Mesenchymal stem cell (in vitro differentiated cells and primary cell): ENCODE measurements around the gene AOPEP.

Experiments
- DNase-seq: peaks from one replicate; pipeline ENCODE4 v3.0.0-alpha.2; 2013
- H2AFZ ChIP-seq: one replicate; pipeline ENCODE4 v1.6.1; 2013; ENCODE audit warnings: low read depth, mild to moderate bottlenecking, control low read depth, inconsistent platforms, low read length, moderate library complexity
- H2AK5ac ChIP-seq: 2 replicates; pipeline ENCODE4 v1.6.1; 2013; ENCODE audit warnings: low read length, moderate library complexity, mild to moderate bottlenecking, inconsistent platforms; ENCODE audit not compliant: severe bottlenecking
- H2BK120ac ChIP-seq: one replicate; pipeline ENCODE4 v1.6.1; 2013; ENCODE audit warnings: low read depth, mild to moderate bottlenecking, inconsistent platforms, low read length, moderate library complexity
- H2BK12ac ChIP-seq, 2 experiments: one replicate each; pipeline ENCODE4 v1.6.1; 2013; ENCODE audit warnings: inconsistent platforms in 2 of 2, low read length in 2 of 2, mild to moderate bottlenecking in 2 of 2, moderate library complexity in 2 of 2, control low read depth in 1 of 2
- H2BK15ac ChIP-seq: one replicate; pipeline ENCODE4 v1.6.1; 2013; ENCODE audit warnings: mild to moderate bottlenecking, low read depth, inconsistent platforms; ENCODE audit not compliant: poor library complexity, severe bottlenecking
- H2BK5ac ChIP-seq: 2 replicates; pipeline ENCODE4 v1.6.1; 2013; ENCODE audit warnings: low read depth, mild to moderate bottlenecking, low read length, control low read depth, inconsistent platforms; ENCODE audit not compliant: poor library complexity, severe bottlenecking
- H3K14ac ChIP-seq, 2 experiments: one replicate each; pipeline ENCODE4 v1.6.1; 2013; ENCODE audit warnings: inconsistent platforms in 2 of 2, low read length in 2 of 2, control low read depth in 1 of 2, mild to moderate bottlenecking in 1 of 2, moderate library complexity in 1 of 2
- H3K18ac ChIP-seq, 2 experiments: one replicate each; pipeline ENCODE4 v1.6.1; 2013; ENCODE audit warnings: inconsistent platforms in 2 of 2, low read length in 2 of 2, control low read depth in 1 of 2, low read depth in 1 of 2, mild to moderate bottlenecking in 1 of 2
- H3K23ac ChIP-seq, 2 experiments: one replicate each; pipeline ENCODE4 v1.6.1; 2013; ENCODE audit warnings: inconsistent platforms in 2 of 2, low read length in 2 of 2, mild to moderate bottlenecking in 2 of 2, moderate library complexity in 2 of 2, control low read depth in 1 of 2
- H3K27ac ChIP-seq: 2 replicates; pipeline ENCODE4 v1.5.1; 2013; ENCODE audit warnings: mild to moderate bottlenecking, moderate library complexity, low read length, control low read depth, inconsistent platforms; ENCODE audit not compliant: poor library complexity, severe bottlenecking
- H3K27me3 ChIP-seq, 2 experiments: 2 replicates each; pipeline versions ENCODE4 v1.6.1 to v1.7.0; 2013; ENCODE audit warnings: low read length in 2 of 2, mild to moderate bottlenecking in 2 of 2, moderate library complexity in 2 of 2, control low read depth in 1 of 2, inconsistent platforms in 1 of 2; ENCODE audit not compliant: control insufficient read depth in 1 of 2, insufficient read depth in 1 of 2
- H3K36me3 ChIP-seq, 2 experiments: 2 replicates each; pipeline versions ENCODE4 v1.6.1 to v1.7.0; 2013; ENCODE audit warnings: low read length in 2 of 2, control low read depth in 1 of 2, inconsistent platforms in 1 of 2, low read depth in 1 of 2, mild to moderate bottlenecking in 1 of 2; ENCODE audit not compliant: insufficient read depth in 2 of 2, control insufficient read depth in 1 of 2
- H3K4ac ChIP-seq, 2 experiments: one replicate each; pipeline ENCODE4 v1.6.1; 2013; ENCODE audit warnings: inconsistent platforms in 2 of 2, low read length in 2 of 2, mild to moderate bottlenecking in 2 of 2, moderate library complexity in 2 of 2, control low read depth in 1 of 2, low read depth in 1 of 2
- H3K4me1 ChIP-seq: 2 replicates; pipeline ENCODE4 v1.6.1; 2013; ENCODE audit warnings: low read depth, low read length, control low read depth; ENCODE audit not compliant: control insufficient read depth, insufficient read depth
- H3K4me2 ChIP-seq: 2 replicates; pipeline ENCODE4 v1.6.1; 2013; ENCODE audit warnings: low read length, mild to moderate bottlenecking, inconsistent platforms; ENCODE audit not compliant: poor library complexity, severe bottlenecking
- H3K4me3 ChIP-seq, 2 experiments: 2 replicates each; pipeline versions ENCODE4 v1.5.1 to v1.7.0; 2013; ENCODE audit warnings: low read length in 2 of 2, mild to moderate bottlenecking in 2 of 2, control low read depth in 1 of 2, low read depth in 1 of 2; ENCODE audit not compliant: insufficient read depth in 1 of 2
- H3K79me1 ChIP-seq: replicated peaks from 2 replicates; pipeline ENCODE4 v1.6.1; 2013; ENCODE audit warnings: mild to moderate bottlenecking, control low read depth, low read length, inconsistent platforms; ENCODE audit not compliant: poor library complexity, severe bottlenecking
- H3K9ac ChIP-seq: 2 replicates; pipeline ENCODE4 v1.7.0; 2013; ENCODE audit warnings: mild to moderate bottlenecking, low read length, moderate library complexity
- H3K9me3 ChIP-seq: 2 replicates; pipeline ENCODE4 v1.7.0; 2013; ENCODE audit warnings: mild to moderate bottlenecking, low read length; ENCODE audit not compliant: control insufficient read depth
- H4K8ac ChIP-seq: one replicate; pipeline ENCODE4 v1.6.1; 2013; ENCODE audit warnings: inconsistent platforms, mild to moderate bottlenecking, low read length, moderate library complexity
- H4K91ac ChIP-seq: one replicate; pipeline ENCODE4 v1.6.1; 2013; ENCODE audit warnings: mild to moderate bottlenecking, low read length, inconsistent platforms
- WGBS: methylation state at CpG from one replicate; pipeline ENCODE4 v1.1.7; 2013; ENCODE audit warnings: mixed read lengths; 5-methylcytosine and 5-hydroxymethylcytosine counted together

AOPEP gene

DNA sequence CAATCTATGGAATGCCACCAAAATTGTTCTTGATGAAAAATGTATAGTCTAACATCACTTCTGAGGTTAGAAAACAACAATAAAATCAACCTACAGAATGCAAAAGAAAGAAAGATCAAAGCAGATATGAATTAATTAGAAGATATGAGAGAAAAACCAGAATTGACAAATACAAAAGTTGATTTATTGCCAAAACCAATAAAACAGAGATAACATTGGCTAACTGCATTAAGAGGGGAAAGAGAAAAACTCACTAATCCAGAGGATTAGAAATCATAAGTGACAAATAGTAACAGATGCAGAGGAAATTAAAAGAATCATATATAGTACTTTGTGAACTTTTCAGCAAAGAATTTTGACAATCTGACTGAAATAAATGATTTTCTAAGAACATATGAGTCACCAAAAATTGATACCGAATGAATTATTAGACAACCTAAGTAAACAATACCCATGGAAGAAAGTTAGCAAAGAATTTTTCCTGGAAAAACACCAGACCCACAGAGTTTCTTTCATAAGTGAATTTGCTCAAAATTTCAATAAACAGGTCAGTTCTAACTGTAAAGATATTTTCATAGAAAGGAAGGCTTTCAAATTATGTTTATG is 167.7 kb downstream of the AOPEP start:
- H3K18ac ChIP-seq: no peak overlapping the region
- H3K4me1 ChIP-seq: peaks cover 5% of the 10 kb centered on the region
- no peak overlapping the region for H3K4me3 ChIP-seq
- no peak overlapping the region for H3K9ac ChIP-seq
- no peak overlapping the region for H3K23ac ChIP-seq
- H3K27me3 ChIP-seq: no peaks in the 10 kb centered on the region
- no peak overlapping the region for H4K8ac ChIP-seq
- no peak overlapping the region for H2BK15ac ChIP-seq
- H3K79me1 ChIP-seq: peaks cover 9% of the 10 kb centered on the region
- no peak overlapping the region for H2AFZ ChIP-seq
- H3K36me3 ChIP-seq: peaks cover 0 to 2% of the 10 kb centered on the region in 2 experiments
- H3K27ac ChIP-seq: no peak overlapping the region
- WGBS: no CpG with 5 or more reads among the region's 1 CpG
- H3K4me2 ChIP-seq: no peak overlapping the region
- no peak overlapping the region for H2BK120ac ChIP-seq
- no peak overlapping the region for H2BK12ac ChIP-seq
- H4K91ac ChIP-seq: no peak overlapping the region
- H2AK5ac ChIP-seq: no peak overlapping the region
- no peak for DNase-seq
- no peak overlapping the region for H3K14ac ChIP-seq
- H3K9me3 ChIP-seq: peaks cover 16% of the 10 kb centered on the region
- H3K4ac ChIP-seq: no peak overlapping the region
- H2BK5ac ChIP-seq: no peak overlapping the region

DNA sequence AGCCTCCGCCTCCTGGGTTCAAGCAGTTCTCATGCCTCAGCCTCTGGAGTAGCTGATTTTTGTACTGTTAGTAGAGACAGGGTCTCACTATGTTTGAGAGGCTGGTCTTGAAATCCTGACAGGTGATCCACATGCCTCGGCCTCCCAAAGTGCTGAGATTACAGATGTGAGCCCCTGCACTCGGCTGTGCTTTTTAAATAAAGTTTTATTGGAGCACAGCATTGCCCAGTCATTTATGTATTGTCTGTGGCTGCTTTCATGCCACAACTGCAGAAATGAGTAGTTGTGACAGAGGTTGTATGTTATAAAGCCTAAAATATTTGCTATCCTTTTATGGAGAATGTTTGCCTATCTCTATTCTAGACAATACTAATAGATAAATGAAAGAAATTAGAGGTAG is 169.2 kb downstream of the AOPEP start:
- peaks cover 12% of the 10 kb centered on the region for H3K9me3 ChIP-seq
- H2AFZ ChIP-seq: no peak overlapping the region
- H2BK12ac ChIP-seq: no peak overlapping the region
- H2AK5ac ChIP-seq: no peak overlapping the region
- H3K27ac ChIP-seq: no peak overlapping the region
- H3K14ac ChIP-seq: no peak overlapping the region
- H3K79me1 ChIP-seq: peaks cover 9% of the 10 kb centered on the region
- H3K18ac ChIP-seq: no peak overlapping the region
- H2BK120ac ChIP-seq: no peak overlapping the region
- no peak overlapping the region for H2BK5ac ChIP-seq
- no peak overlapping the region for H2BK15ac ChIP-seq
- H4K8ac ChIP-seq: no peak overlapping the region
- no peak overlapping the region for H4K91ac ChIP-seq
- H3K4me3 ChIP-seq: no peak overlapping the region
- no peaks in the 10 kb centered on the region for H3K27me3 ChIP-seq
- no peaks in the 10 kb centered on the region for H3K36me3 ChIP-seq
- WGBS: 65% methylated on average over 3 of the region's 3 CpGs
- no peak overlapping the region for H3K4me2 ChIP-seq
- DNase-seq: no peak
- H3K4me1 ChIP-seq: peaks cover 12% of the 10 kb centered on the region
- no peak overlapping the region for H3K23ac ChIP-seq
- no peak overlapping the region for H3K9ac ChIP-seq
- no peak overlapping the region for H3K4ac ChIP-seq

GRCh38 chr9:94896512-94896911 is 170.0 kb downstream of the AOPEP start:
- Histone ChIP-seq H4K91ac (no peak overlapping the region), H3K9me3 (peaks cover 4% of the 10 kb centered on the region), H3K4me3 (no peak overlapping the region), H3K4me1 (peaks cover 12% of the 10 kb centered on the region), H2BK120ac (no peak overlapping the region), H3K23ac (no peak overlapping the region), H2BK5ac (no peak overlapping the region), H3K9ac (no peak overlapping the region), H4K8ac (no peak overlapping the region), H3K27ac (no peak overlapping the region), H3K18ac (peak overlapping the region in 1 of 2 experiments; percentile 40), H3K79me1 (peaks cover 9% of the 10 kb centered on the region), H3K27me3 (no peaks in the 10 kb centered on the region), H3K4me2 (no peak overlapping the region), H2BK15ac (no peak overlapping the region), H3K4ac (no peak overlapping the region), H3K36me3 (no peaks in the 10 kb centered on the region), H2AFZ (no peak overlapping the region), H3K14ac (no peak overlapping the region), H2BK12ac (no peak overlapping the region), H2AK5ac (peak overlapping the region; percentile 92)
- no peak for DNase-seq
- WGBS: no CpG with 5 or more reads among the region's 3 CpGs

GRCh38 chr9:94899464-94900221 is 173.1 kb downstream of the AOPEP start:
- peak overlapping the region in 1 of 2 experiments; percentile 48 for H3K14ac ChIP-seq
- 98% methylated on average over 7 of the region's 8 CpGs for WGBS
- peak overlapping the region in 1 of 2 experiments; percentile 97 for H2BK12ac ChIP-seq
- H3K18ac ChIP-seq: peak overlapping the region; percentile 77 to 80
- H3K4me1 ChIP-seq: peaks cover 15% of the 10 kb centered on the region
- no peak overlapping the region for H2BK15ac ChIP-seq
- no peaks in the 10 kb centered on the region for H3K9me3 ChIP-seq
- no peak overlapping the region for H4K8ac ChIP-seq
- H3K4me3 ChIP-seq: peak overlapping the region in 1 of 2 experiments; percentile 64
- no peak for DNase-seq
- H3K9ac ChIP-seq: peak overlapping the region; percentile 88
- H3K27me3 ChIP-seq: no peaks in the 10 kb centered on the region
- no peak overlapping the region for H4K91ac ChIP-seq
- no peak overlapping the region for H3K4me2 ChIP-seq
- H3K27ac ChIP-seq: peak overlapping the region; percentile 77
- peak overlapping the region; percentile 62 for H2BK5ac ChIP-seq
- H2AFZ ChIP-seq: no peak overlapping the region
- H2AK5ac ChIP-seq: peak overlapping the region; percentile 91
- no peak overlapping the region for H3K23ac ChIP-seq
- no peak overlapping the region for H2BK120ac ChIP-seq
- H3K79me1 ChIP-seq: peaks cover 11% of the 10 kb centered on the region
- no peaks in the 10 kb centered on the region for H3K36me3 ChIP-seq
- H3K4ac ChIP-seq: peak overlapping the region; percentile 82 to 89
